Measurements from ENCODE around the gene NAALAD2.

DNA sequence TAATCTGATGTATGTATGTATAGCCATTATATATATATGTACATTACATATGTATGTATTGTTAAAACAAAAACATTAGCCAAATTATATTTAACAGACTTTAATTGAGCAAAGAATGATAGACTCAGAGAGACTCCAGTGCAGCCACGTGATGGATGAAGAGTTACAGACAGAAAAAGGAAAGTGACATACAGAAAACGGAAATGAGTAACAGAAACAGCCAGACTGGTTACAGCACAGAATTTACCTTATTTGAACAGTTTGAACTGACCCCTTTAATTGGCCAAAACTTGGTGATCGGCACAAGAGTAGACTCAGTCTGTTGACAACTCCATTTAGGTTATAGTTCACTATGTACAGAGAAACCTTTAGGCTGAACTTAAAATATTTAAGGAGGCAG lies 53.4 kb downstream of the NAALAD2 start:
- TF ChIP-seq, protein P1, sequence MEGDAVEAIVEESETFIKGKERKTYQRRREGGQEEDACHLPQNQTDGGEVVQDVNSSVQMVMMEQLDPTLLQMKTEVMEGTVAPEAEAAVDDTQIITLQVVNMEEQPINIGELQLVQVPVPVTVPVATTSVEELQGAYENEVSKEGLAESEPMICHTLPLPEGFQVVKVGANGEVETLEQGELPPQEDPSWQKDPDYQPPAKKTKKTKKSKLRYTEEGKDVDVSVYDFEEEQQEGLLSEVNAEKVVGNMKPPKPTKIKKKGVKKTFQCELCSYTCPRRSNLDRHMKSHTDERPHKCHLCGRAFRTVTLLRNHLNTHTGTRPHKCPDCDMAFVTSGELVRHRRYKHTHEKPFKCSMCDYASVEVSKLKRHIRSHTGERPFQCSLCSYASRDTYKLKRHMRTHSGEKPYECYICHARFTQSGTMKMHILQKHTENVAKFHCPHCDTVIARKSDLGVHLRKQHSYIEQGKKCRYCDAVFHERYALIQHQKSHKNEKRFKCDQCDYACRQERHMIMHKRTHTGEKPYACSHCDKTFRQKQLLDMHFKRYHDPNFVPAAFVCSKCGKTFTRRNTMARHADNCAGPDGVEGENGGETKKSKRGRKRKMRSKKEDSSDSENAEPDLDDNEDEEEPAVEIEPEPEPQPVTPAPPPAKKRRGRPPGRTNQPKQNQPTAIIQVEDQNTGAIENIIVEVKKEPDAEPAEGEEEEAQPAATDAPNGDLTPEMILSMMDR (conservative IDR thresholded peaks at IDR 0.05; ENCODE audit: low read depth in 2 of 2) = no peak
- TF ChIP-seq EZH2 (IDR thresholded peaks at IDR 0.05; ENCODE audit: low read depth, unreplicated experiment) = no peak
- TF ChIP-seq EZH2phosphoT487 (IDR thresholded peaks at IDR 0.05; ENCODE audit: unreplicated experiment) = no peak
- TF ChIP-seq JUNB (IDR thresholded peaks at IDR 0.05; ENCODE audit: unreplicated experiment) = no peak
- TF ChIP-seq, protein P2, sequence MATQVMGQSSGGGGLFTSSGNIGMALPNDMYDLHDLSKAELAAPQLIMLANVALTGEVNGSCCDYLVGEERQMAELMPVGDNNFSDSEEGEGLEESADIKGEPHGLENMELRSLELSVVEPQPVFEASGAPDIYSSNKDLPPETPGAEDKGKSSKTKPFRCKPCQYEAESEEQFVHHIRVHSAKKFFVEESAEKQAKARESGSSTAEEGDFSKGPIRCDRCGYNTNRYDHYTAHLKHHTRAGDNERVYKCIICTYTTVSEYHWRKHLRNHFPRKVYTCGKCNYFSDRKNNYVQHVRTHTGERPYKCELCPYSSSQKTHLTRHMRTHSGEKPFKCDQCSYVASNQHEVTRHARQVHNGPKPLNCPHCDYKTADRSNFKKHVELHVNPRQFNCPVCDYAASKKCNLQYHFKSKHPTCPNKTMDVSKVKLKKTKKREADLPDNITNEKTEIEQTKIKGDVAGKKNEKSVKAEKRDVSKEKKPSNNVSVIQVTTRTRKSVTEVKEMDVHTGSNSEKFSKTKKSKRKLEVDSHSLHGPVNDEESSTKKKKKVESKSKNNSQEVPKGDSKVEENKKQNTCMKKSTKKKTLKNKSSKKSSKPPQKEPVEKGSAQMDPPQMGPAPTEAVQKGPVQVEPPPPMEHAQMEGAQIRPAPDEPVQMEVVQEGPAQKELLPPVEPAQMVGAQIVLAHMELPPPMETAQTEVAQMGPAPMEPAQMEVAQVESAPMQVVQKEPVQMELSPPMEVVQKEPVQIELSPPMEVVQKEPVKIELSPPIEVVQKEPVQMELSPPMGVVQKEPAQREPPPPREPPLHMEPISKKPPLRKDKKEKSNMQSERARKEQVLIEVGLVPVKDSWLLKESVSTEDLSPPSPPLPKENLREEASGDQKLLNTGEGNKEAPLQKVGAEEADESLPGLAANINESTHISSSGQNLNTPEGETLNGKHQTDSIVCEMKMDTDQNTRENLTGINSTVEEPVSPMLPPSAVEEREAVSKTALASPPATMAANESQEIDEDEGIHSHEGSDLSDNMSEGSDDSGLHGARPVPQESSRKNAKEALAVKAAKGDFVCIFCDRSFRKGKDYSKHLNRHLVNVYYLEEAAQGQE (IDR thresholded peaks at IDR 0.05; ENCODE audit: unreplicated experiment) = no peak
- TF ChIP-seq POLR2AphosphoS5 (IDR thresholded peaks at IDR 0.05; ENCODE audit: low read depth) = no peak
